HepG2 (cell line): ENCODE results near the gene GNG4. TPM values are rescaled to one million over a fixed set of nuclear protein-coding genes. Genes with fewer than 3 reads are reported as not detected.
A peak's percentile ranks its signal among the peaks of the same experiment; 100 is the strongest.

Source experiments
- ATF1 ChIP-seq: IDR thresholded peaks from 2 replicates; pipeline ENCODE4 v1.6.1; 2016; ENCODE audit warnings: mild to moderate bottlenecking, control low read depth
- CREB1 ChIP-seq, 2 experiments: fragments of 450-650 bp in 1 of 2; IDR thresholded peaks; 2 replicates each; pipeline ENCODE4 v1.6.1; 2016 to 2017; ENCODE audit warnings: control low read depth in 1 of 2, mild to moderate bottlenecking in 1 of 2, missing compliant biosample characterization in 1 of 2, missing genetic modification characterization in 1 of 2
- EP300 ChIP-seq, 3 experiments: sonication (generic) in 1 of 3; formaldehyde crosslinking in 1 of 3; IDR thresholded peaks; 2 replicates each; pipeline versions ENCODE4 v1.5.1 to v1.6.1; 2011 to 2020; ENCODE audit warnings: low read depth in 2 of 3, low read length in 2 of 3, borderline replicate concordance in 1 of 3, improper control_type of control experiment in 1 of 3, mild to moderate bottlenecking in 1 of 3, missing genetic modification reagents in 1 of 3, moderate library complexity in 1 of 3
- HOMEZ ChIP-seq: IDR thresholded peaks from 2 replicates; pipeline ENCODE4 v1.6.1; 2016; ENCODE audit warnings: low read depth
- HOXD1 ChIP-seq: sonication (generic); formaldehyde crosslinking; IDR thresholded peaks from 2 replicates; pipeline ENCODE4 v1.5.0; 2020; ENCODE audit warnings: missing genetic modification reagents
- KDM4B ChIP-seq: sonication (generic); formaldehyde crosslinking; IDR thresholded peaks from 2 replicates; pipeline ENCODE4 v1.4.0; 2020; ENCODE audit warnings: missing genetic modification reagents
- NAIF1 ChIP-seq: sonication (generic); formaldehyde crosslinking; IDR thresholded peaks from 2 replicates; pipeline ENCODE4 v1.5.0; 2020; ENCODE audit warnings: mild to moderate bottlenecking, missing genetic modification reagents, borderline replicate concordance
- SIN3A ChIP-seq: IDR thresholded peaks from 2 replicates; pipeline ENCODE4 v1.6.1; 2011; ENCODE audit warnings: low read depth, mild to moderate bottlenecking, control low read depth, low read length, borderline replicate concordance
- U2AF2 ChIP-seq: fragments of 200-400 bp; formaldehyde crosslinking; IDR thresholded peaks from 2 replicates; pipeline ENCODE4 v1.6.1; 2017; ENCODE audit warnings: low read depth, mild to moderate bottlenecking, low read length
- ZBTB4 ChIP-seq: sonication (generic); formaldehyde crosslinking; IDR thresholded peaks from 2 replicates; pipeline ENCODE4 v1.4.0; 2020; ENCODE audit warnings: missing genetic modification reagents, mild to moderate bottlenecking, borderline replicate concordance
- ZNF275 ChIP-seq: sonication (generic); formaldehyde crosslinking; IDR thresholded peaks from 2 replicates; pipeline ENCODE4 v1.8.0; 2022; ENCODE audit warnings: missing genetic modification reagents, mild to moderate bottlenecking, inconsistent platforms, borderline replicate concordance
- ZNF281 ChIP-seq: sonication (generic); formaldehyde crosslinking; IDR thresholded peaks from 2 replicates; pipeline ENCODE4 v1.4.0; 2020; ENCODE audit warnings: missing genetic modification reagents, borderline replicate concordance
- ZNF670 ChIP-seq: sonication (generic); formaldehyde crosslinking; IDR thresholded peaks from 2 replicates; pipeline ENCODE4 v1.8.0; 2022; ENCODE audit warnings: mild to moderate bottlenecking, missing genetic modification reagents, borderline replicate concordance
- polyA plus RNA-seq, 8 experiments: library from polyadenylated mRNA; depleted of rRNA in 3 of 8; stranded (reverse) in 7 of 8; unstranded in 1 of 8; fragments of >200 nt; fragmentation: Illumina TruSeq in 4 of 8; extraction: Trizol in 4 of 8; gene quantifications; 2 replicates each; pipeline versions ENCODE4 v1.2.1 to v1.2.3, GENCODE V29; 2011 to 2016; ENCODE audit warnings: low read depth in 4 of 8, missing spikeins in 1 of 8, mixed read lengths in 1 of 8; ENCODE audit not compliant: insufficient read depth in 1 of 8
- total RNA-seq, 5 experiments: library from RNA; depleted of rRNA; stranded (reverse); fragments of >200 nt; fragmentation: Illumina TruSeq; extraction: Trizol; gene quantifications; 2 replicates each; pipeline ENCODE4 v1.2.3, GENCODE V29; 2016; ENCODE audit warnings: low read depth in 1 of 5

The GNG4 gene
- total and polyA plus RNA-seq, 2 of the 13 experiments (the other 11 are each of a cell fraction or from before 2014, with no cell fraction given): 27.1 to 69.5 TPM

GRCh38 chr1:235651170-235651806 is 1.7 kb upstream of the GNG4 start (continued):
- no peak for TF ChIP-seq ZBTB4 (CRISPR knock-in tag)
- TF ChIP-seq ZNF275 (CRISPR knock-in tag): peak; percentile 13; the same call in 1 of the 2 replicates
- TF ChIP-seq CREB1 (IDR thresholded peaks at IDR 0.05): no peak
- peak; percentile 56; the same call in 1 of the 2 replicates for TF ChIP-seq CREB1 (CRISPR knock-in tag; IDR thresholded peaks at IDR 0.05)
- peak in 1 of 2 experiments; percentile 1; a peak in 1 of 4 replicates for TF ChIP-seq EP300 (IDR thresholded peaks at IDR 0.05; ENCODE audit: low read depth in 2 of 2, low read length in 2 of 2)
- TF ChIP-seq EP300 (CRISPR knock-in tag; IDR thresholded peaks at IDR 0.05; ENCODE audit: borderline replicate concordance): no peak
- peak; percentile 40; the same call in 1 of the 2 replicates for TF ChIP-seq ATF1 (CRISPR knock-in tag)
- no peak for TF ChIP-seq HOMEZ (CRISPR knock-in tag)
- TF ChIP-seq SIN3A: no peak
- TF ChIP-seq U2AF2: no peak
- TF ChIP-seq ZNF670 (CRISPR knock-in tag): peak; percentile 93; the same call in 1 of the 2 replicates
- peak; percentile 14; the same call in 1 of the 2 replicates for TF ChIP-seq HOXD1 (CRISPR knock-in tag)
- no peak for TF ChIP-seq NAIF1 (CRISPR knock-in tag)
- TF ChIP-seq KDM4B (CRISPR knock-in tag): 0 out of 2 replicates have a peak, but pooled peaks have one; percentile 65
- TF ChIP-seq ZNF281: no peak
